Measurements from ENCODE around the gene STK25.

GRCh38 chr2:241492174-241492565 lies 16.2 kb downstream of the STK25 start:
- TF ChIP-seq CTCF (IDR thresholded peaks at IDR 0.05) (no peak), POLR2A (IDR thresholded peaks at IDR 0.05) (no peak)

All from testis (tissue), 2 donors.